Non-pigmented ciliary epithelial cell (primary cell): ENCODE measurements around the gene CSN3.

Experiments used
- DNase-seq: peaks from one replicate; pipeline ENCODE4 v3.0.0-alpha.2; 2010; ENCODE audit warnings: low read depth

CSN3 gene

DNA sequence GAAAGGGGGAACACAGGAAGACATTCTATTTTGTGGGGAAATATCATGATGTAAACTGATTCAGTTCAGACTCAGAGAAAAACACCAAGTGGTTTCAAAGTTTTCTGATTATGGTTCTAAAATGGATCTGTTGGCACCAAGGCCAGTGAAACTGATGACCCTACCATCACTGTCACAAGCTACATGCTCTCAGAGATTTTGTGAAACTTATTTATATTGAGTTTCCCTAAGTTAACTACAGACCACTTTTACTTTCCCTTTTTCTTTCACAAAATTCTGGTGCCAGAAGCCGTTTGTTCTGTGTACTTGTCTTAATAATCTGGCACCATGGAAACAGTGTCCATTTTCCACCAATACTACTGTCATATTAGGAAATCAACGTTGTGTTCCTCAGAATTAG lies 48.9 kb downstream of the CSN3 start:
- DNase-seq = no peak

DNA sequence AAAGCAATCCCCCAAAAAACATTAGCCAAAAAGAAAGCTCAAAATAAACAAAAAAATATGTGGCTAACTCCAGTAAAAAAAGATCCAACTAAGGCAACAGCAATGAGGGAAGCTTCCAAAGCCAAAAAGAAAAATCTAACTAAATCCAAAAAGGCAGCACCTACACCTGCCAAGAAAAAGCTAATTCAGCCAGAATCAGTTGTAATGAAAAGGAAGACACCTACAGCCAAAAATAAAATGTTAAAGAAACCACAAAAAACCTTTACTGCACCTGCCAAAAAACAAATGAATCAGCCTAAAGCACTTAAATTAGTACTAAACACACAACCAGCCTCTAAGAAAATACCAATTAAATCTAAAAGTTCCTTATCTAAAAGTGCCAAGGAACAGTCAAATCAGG lies 55.2 kb downstream of the CSN3 start:
- DNase-seq = no peak

- no peak for DNase-seq
These were observed 55.7 kb downstream of the CSN3 start for GRCh38 chr4:70298051-70298450.

DNA sequence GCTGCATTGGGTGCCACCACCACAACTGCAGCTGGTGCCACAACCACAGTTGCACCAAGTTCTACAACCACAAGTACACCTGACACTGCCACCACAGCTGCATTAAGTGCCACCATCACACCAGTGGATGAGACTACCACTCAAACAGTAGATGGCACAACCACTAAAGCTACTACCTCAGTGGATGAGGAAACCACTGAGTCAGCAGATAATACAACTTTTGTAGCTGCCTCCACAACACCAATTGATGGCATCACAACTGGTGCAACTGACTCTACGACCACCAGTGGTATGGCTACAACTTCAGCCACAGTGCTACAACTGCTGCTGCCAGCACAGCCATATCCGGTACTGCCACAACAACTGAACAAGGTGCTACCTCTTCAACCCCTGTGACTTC lies 57.2 kb downstream of the CSN3 start:
- no peak for DNase-seq

- no peak for DNase-seq
These were observed 57.8 kb downstream of the CSN3 start for GRCh38 chr4:70300215-70300614.
